ENCODE measurements around the gene CAMK2G. TPM values are rescaled to one million over a fixed set of nuclear protein-coding genes. Genes with fewer than 3 reads are reported as not detected.

Gene CAMK2G
- total RNA-seq, 1 donor from 2014 or later = 20.8 TPM

GRCh38 chr10:73809061-73809818 lies 65.1 kb downstream of the CAMK2G start:
- H3K4me3 Mint-ChIP-seq (ENCODE audit: low read depth) = peak overlapping the region; percentile 49
- no peaks in the 10 kb centered on the region for H3K9me3 Mint-ChIP-seq (ENCODE audit: low read depth)
- DNase-seq (ENCODE audit: low spot score, unreplicated experiment) = no peak
- TF ChIP-seq CTCF (IDR thresholded peaks at IDR 0.05; ENCODE audit: unreplicated experiment) = no peak
- peaks cover 4% of the 10 kb centered on the region for H3K4me1 Mint-ChIP-seq (ENCODE audit: low read depth)
- peaks cover 19% of the 10 kb centered on the region for H3K36me3 Mint-ChIP-seq (ENCODE audit: insufficient read depth)
- H3K27me3 Mint-ChIP-seq = no peaks in the 10 kb centered on the region
- no peak overlapping the region for H3K27ac Mint-ChIP-seq

GRCh38 chr10:73808021-73808815 lies 66.1 kb downstream of the CAMK2G start:
- H3K4me1 Mint-ChIP-seq (ENCODE audit: low read depth) = peaks cover 4% of the 10 kb centered on the region
- H3K27ac Mint-ChIP-seq = no peak overlapping the region
- H3K9me3 Mint-ChIP-seq (ENCODE audit: low read depth) = no peaks in the 10 kb centered on the region
- no peak for DNase-seq (ENCODE audit: low spot score, unreplicated experiment)
- H3K27me3 Mint-ChIP-seq = no peaks in the 10 kb centered on the region
- no peak for TF ChIP-seq CTCF (IDR thresholded peaks at IDR 0.05; ENCODE audit: unreplicated experiment)
- peaks cover 18% of the 10 kb centered on the region for H3K36me3 Mint-ChIP-seq (ENCODE audit: insufficient read depth)
- H3K4me3 Mint-ChIP-seq (ENCODE audit: low read depth) = no peak overlapping the region

GRCh38 chr10:73807471-73807870 lies 66.9 kb downstream of the CAMK2G start:
- TF ChIP-seq CTCF (IDR thresholded peaks at IDR 0.05; ENCODE audit: unreplicated experiment) = no peak
- Mint-ChIP-seq H3K4me1 (ENCODE audit: low read depth) (peaks cover 4% of the 10 kb centered on the region), H3K27ac (no peak overlapping the region), H3K27me3 (no peaks in the 10 kb centered on the region), H3K9me3 (ENCODE audit: low read depth) (no peaks in the 10 kb centered on the region), H3K4me3 (ENCODE audit: low read depth) (no peak overlapping the region), H3K36me3 (ENCODE audit: insufficient read depth) (peaks cover 18% of the 10 kb centered on the region)
- DNase-seq (ENCODE audit: low spot score, unreplicated experiment) = no peak

GRCh38 chr10:73806176-73806950 lies 68.0 kb downstream of the CAMK2G start:
- no peak overlapping the region for H3K27ac Mint-ChIP-seq
- peaks cover 4% of the 10 kb centered on the region for H3K4me1 Mint-ChIP-seq (ENCODE audit: low read depth)
- DNase-seq (ENCODE audit: low spot score, unreplicated experiment) = no peak
- no peak overlapping the region for H3K4me3 Mint-ChIP-seq (ENCODE audit: low read depth)
- H3K9me3 Mint-ChIP-seq (ENCODE audit: low read depth) = no peaks in the 10 kb centered on the region
- no peaks in the 10 kb centered on the region for H3K27me3 Mint-ChIP-seq
- H3K36me3 Mint-ChIP-seq (ENCODE audit: insufficient read depth) = peaks cover 18% of the 10 kb centered on the region
- no peak for TF ChIP-seq CTCF (IDR thresholded peaks at IDR 0.05; ENCODE audit: unreplicated experiment)

GRCh38 chr10:73803680-73804286 lies 70.6 kb downstream of the CAMK2G start:
- no peaks in the 10 kb centered on the region for H3K27me3 Mint-ChIP-seq
- no peaks in the 10 kb centered on the region for H3K4me1 Mint-ChIP-seq (ENCODE audit: low read depth)
- TF ChIP-seq CTCF (IDR thresholded peaks at IDR 0.05; ENCODE audit: unreplicated experiment) = no peak
- no peak overlapping the region for H3K27ac Mint-ChIP-seq
- H3K9me3 Mint-ChIP-seq (ENCODE audit: low read depth) = no peaks in the 10 kb centered on the region
- no peak overlapping the region for H3K4me3 Mint-ChIP-seq (ENCODE audit: low read depth)
- no peak for DNase-seq (ENCODE audit: low spot score, unreplicated experiment)
- peaks cover 14% of the 10 kb centered on the region for H3K36me3 Mint-ChIP-seq (ENCODE audit: insufficient read depth)

All from progenitor cell of endocrine pancreas (in vitro differentiated cells).